Upper lobe of left lung (tissue), 4 donors: Measurements from ENCODE around the gene IMMP2L.

Source experiments
- EP300 ChIP-seq, 4 donors: sonication (generic); formaldehyde crosslinking; IDR thresholded peaks; one replicate each; pipeline ENCODE4 v1.5.1; 2017; ENCODE audit warnings: antibody characterized with exemption in 4 of 4, control low read depth in 2 of 4
- TF ChIP-seq, protein P1 (sequence below), 6 experiments: fragments of 450-650 bp in 4 of 6; fragments of 200-600 bp in 2 of 6; sonication (generic) in 2 of 6; IDR thresholded peaks; one replicate each; pipeline ENCODE4 v1.5.1; 2016 to 2019; ENCODE audit warnings: antibody characterized with exemption in 6 of 6

DNA sequence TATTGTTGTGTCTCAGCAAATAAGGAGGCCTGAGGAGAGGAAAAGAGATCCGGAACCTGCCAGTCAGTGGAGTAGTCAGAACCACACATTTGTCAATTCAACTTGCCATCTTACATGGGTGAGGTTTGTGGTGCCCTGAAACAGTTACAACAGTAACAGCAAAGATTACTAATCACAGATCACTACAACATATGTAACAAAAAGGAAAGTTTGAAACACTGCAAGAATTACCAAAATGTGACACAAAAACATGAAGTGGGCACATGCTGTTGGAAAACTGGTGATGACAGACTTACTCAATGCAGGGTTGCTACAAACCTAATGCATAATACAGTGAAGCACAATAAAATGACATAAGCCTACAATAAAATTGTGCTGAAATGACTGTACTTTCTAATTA is 382.0 kb downstream of the IMMP2L start:
- TF ChIP-seq, protein P1, sequence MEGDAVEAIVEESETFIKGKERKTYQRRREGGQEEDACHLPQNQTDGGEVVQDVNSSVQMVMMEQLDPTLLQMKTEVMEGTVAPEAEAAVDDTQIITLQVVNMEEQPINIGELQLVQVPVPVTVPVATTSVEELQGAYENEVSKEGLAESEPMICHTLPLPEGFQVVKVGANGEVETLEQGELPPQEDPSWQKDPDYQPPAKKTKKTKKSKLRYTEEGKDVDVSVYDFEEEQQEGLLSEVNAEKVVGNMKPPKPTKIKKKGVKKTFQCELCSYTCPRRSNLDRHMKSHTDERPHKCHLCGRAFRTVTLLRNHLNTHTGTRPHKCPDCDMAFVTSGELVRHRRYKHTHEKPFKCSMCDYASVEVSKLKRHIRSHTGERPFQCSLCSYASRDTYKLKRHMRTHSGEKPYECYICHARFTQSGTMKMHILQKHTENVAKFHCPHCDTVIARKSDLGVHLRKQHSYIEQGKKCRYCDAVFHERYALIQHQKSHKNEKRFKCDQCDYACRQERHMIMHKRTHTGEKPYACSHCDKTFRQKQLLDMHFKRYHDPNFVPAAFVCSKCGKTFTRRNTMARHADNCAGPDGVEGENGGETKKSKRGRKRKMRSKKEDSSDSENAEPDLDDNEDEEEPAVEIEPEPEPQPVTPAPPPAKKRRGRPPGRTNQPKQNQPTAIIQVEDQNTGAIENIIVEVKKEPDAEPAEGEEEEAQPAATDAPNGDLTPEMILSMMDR (IDR thresholded peaks at IDR 0.05), result no peak
- TF ChIP-seq EP300 (IDR thresholded peaks at IDR 0.05), result no peak
